ENCODE results near the gene CIBAR2. TPM values are rescaled to one million over a fixed set of nuclear protein-coding genes. Genes with fewer than 3 reads are reported as not detected.

The CIBAR2 gene
- total and polyA plus RNA-seq, 9 of the 15 experiments (the other 6 are each of a cell fraction or from before 2014, with no cell fraction given): not detected

GRCh38 chr16:85134789-85135142, 22.5 kb upstream of the CIBAR2 start:
- DNase-seq (ENCODE audit: extremely low read depth in 1 of 4, low spot score in 3 of 4) (peak; percentile 58 to 82 (median 70)), ATAC-seq (peak; percentile 65), FAIRE-seq (no peak)
- 28% methylated on average over 14 of the region's 14 CpGs for WGBS (ENCODE audit: insufficient coverage, low coverage, missing lambda C conversion rate)
- H3K27ac ChIP-seq (ENCODE audit: extremely low read depth, low read depth, low read length): no peak overlapping the region
- POLR2A ChIA-PET: interaction anchor here (1.3 kb wide), 1 partner anchor 104 kb away, joined by 3 read pairs; no protein-coding TSS in a partner anchor
- peak overlapping the region in 1 of 2 experiments; percentile 49; a peak in 1 of 4 replicates for H3K9ac ChIP-seq (ENCODE audit: insufficient read depth in 1 of 2, low read depth in 2 of 2, low read length in 2 of 2)
- in situ Hi-C loops (cut with MboI) (no loop called here), intact Hi-C loops (cut with micrococcal nuclease) (no loop called here)
- no peaks in the 10 kb centered on the region for H3K9me1 ChIP-seq (ENCODE audit: control insufficient read depth, insufficient read depth, low read length)
- peak overlapping the region; percentile 71 for H2AFZ ChIP-seq (ENCODE audit: low read depth, low read length)
- peak overlapping the region; percentile 25 for H3K4me2 ChIP-seq (ENCODE audit: insufficient read depth, low read length)
- H3K4me3 ChIP-seq: no peak overlapping the region
- H3K79me2 ChIP-seq (ENCODE audit: control insufficient read depth, insufficient read depth, low read length): no peaks in the 10 kb centered on the region
- H4K20me1 ChIP-seq (replicated peaks; ENCODE audit: control insufficient read depth, insufficient read depth, low read length): peaks cover 13% of the 10 kb centered on the region; the same call in 1 of the 2 replicates
- CTCF ChIA-PET (ENCODE audit: low intra/inter-chr PET ratio): no interaction called here
- H3K9me3 ChIP-seq (replicated peaks; ENCODE audit: control insufficient read depth, insufficient read depth, low read depth, low read length): no peaks in the 10 kb centered on the region
- peaks cover 8 to 50% of the 10 kb centered on the region in 2 experiments for H3K27me3 ChIP-seq (ENCODE audit: control insufficient read depth in 2 of 2, insufficient read depth in 2 of 2, low read length in 2 of 2)
- no TSS peak for BruUV-seq (replicated peaks)
- H3K36me3 ChIP-seq (ENCODE audit: control insufficient read depth, insufficient read depth, low read length): no peaks in the 10 kb centered on the region
- H3K4me1 ChIP-seq (replicated peaks in 1 of 2; ENCODE audit: control insufficient read depth in 2 of 2, insufficient read depth in 2 of 2, low read length in 2 of 2): peaks cover 9 to 33% of the 10 kb centered on the region in 2 experiments; a peak in 4 of 5 replicates
- TF ChIP-seq TFAP4 (CRISPR knock-in tag; IDR thresholded peaks at IDR 0.05; ENCODE audit: borderline replicate concordance): peak; percentile 85
- no peak for TF ChIP-seq CLOCK (CRISPR knock-in tag; IDR thresholded peaks at IDR 0.05; ENCODE audit: borderline replicate concordance)
- no peak for TF ChIP-seq NCOA4 (IDR thresholded peaks at IDR 0.05; ENCODE audit: partially characterized antibody)
- peak; percentile 65; the same call in 1 of the 2 replicates for TF ChIP-seq MGA (IDR thresholded peaks at IDR 0.05)

Measured in K562 (cell line).